ENCODE results near the gene SMAGP. TPM values are rescaled to one million over a fixed set of nuclear protein-coding genes. Genes with fewer than 3 reads are reported as not detected.
"Not testable (repeated sequence)": the region's sequence is repeated elsewhere in the genome, so short reads cannot be mapped to it uniquely, and the experiment has no call there.

Gene SMAGP
- total and polyA plus RNA-seq, 12 donors = 2.0 to 7.3 (median 3.7) TPM

GRCh38 chr12:51232642-51233041 lies 37.6 kb downstream of the SMAGP start:
- DNase-seq = no peak
- Histone ChIP-seq H3K4me3 (no peak overlapping the region), H3K36me3 (no peaks in the 10 kb centered on the region), H3K4me1 (no peaks in the 10 kb centered on the region), H3K27me3 (no peaks in the 10 kb centered on the region), H3K9me3 (no peaks in the 10 kb centered on the region), H3K27ac (no peak overlapping the region)
- intact Hi-C loops (cut with DNase I) = loop anchor here in 3 of 10 donors (10.0 kb wide), 1 partner anchor 148 kb away; the partner anchor contains the start of gene CSRNP2 (in 3 of the 3)
- ATAC-seq = no peak
- TF ChIP-seq, protein P1, sequence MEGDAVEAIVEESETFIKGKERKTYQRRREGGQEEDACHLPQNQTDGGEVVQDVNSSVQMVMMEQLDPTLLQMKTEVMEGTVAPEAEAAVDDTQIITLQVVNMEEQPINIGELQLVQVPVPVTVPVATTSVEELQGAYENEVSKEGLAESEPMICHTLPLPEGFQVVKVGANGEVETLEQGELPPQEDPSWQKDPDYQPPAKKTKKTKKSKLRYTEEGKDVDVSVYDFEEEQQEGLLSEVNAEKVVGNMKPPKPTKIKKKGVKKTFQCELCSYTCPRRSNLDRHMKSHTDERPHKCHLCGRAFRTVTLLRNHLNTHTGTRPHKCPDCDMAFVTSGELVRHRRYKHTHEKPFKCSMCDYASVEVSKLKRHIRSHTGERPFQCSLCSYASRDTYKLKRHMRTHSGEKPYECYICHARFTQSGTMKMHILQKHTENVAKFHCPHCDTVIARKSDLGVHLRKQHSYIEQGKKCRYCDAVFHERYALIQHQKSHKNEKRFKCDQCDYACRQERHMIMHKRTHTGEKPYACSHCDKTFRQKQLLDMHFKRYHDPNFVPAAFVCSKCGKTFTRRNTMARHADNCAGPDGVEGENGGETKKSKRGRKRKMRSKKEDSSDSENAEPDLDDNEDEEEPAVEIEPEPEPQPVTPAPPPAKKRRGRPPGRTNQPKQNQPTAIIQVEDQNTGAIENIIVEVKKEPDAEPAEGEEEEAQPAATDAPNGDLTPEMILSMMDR (IDR thresholded peaks at IDR 0.05) = no peak

DNA sequence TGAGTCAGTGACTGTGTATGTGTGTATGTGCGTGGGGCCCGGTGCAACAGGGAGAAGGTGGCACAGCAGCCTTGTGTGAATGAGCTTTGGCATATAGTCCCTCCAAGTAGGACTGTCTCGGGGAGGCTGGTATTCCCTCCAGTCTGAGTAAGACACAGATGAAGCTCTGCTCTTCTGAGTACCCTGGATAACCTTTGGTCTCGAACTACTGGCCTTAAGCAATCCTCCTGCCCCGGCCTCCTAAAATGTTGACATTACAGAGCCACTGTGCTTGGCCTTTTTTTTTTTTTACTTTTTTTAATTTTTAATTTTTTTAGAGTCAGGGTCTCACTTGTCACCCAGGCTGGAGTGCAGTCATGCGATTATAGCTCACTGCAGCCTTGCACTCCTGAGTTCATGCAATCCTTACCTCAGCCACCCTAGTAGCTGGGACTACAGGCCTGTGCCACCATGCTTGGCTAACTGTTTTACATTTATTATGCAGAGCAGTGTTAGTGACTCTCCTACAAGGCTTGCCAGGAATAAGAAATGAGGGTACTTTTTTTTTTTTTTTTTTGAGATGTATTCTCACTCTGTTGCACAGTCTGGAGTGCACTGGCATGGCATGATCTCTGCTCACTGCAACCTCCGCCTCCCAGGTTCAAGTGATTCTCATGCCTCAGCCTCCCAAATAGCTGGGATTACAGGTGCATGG lies 41.0 kb downstream of the SMAGP start:
- Histone ChIP-seq H3K9me3 (no peaks in the 10 kb centered on the region), H3K36me3 (no peaks in the 10 kb centered on the region), H3K27ac (no peak overlapping the region), H3K27me3 (no peaks in the 10 kb centered on the region), H3K4me3 (no peak overlapping the region), H3K4me1 (no peaks in the 10 kb centered on the region)
- ATAC-seq = no peak
- DNase-seq = no peak
- intact Hi-C loops (cut with DNase I) = no loop called here
- TF ChIP-seq, protein P1 (IDR thresholded peaks at IDR 0.05) = no peak
- 96 to 97% methylated on average over 7 of the region's 7 CpGs for WGBS, 2 donors

DNA sequence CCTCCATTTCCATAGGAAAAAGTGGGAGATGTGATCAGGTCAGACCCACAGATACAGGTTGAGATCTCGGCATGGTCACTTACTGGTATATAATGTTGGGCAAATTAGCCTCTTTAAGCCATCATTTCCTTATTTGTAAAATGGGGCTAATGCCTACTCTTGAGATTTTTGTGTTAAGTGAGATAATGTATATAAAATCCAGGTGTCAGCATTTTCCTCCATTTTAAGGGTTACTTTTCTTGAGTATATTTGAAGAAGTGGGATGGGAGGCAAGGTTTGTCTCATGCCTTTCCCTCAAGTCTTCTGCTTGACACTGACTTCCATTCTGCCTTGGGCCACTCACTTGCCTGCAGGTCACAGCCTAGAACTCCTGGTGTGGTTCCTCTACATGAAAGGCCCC lies 42.3 kb downstream of the SMAGP start:
- Histone ChIP-seq H3K27me3 (no peaks in the 10 kb centered on the region), H3K9me3 (no peaks in the 10 kb centered on the region), H3K36me3 (no peaks in the 10 kb centered on the region), H3K27ac (no peak overlapping the region), H3K4me1 (no peaks in the 10 kb centered on the region), H3K4me3 (no peak overlapping the region)
- TF ChIP-seq, protein P1 (IDR thresholded peaks at IDR 0.05) = no peak
- intact Hi-C loops (cut with DNase I) = no loop called here
- 92 to 100% methylated on average over 1 of the region's 1 CpG for WGBS, 2 donors
- DNase-seq = no peak
- no peak for ATAC-seq

GRCh38 chr12:51227112-51227511 lies 43.1 kb downstream of the SMAGP start:
- ATAC-seq; DNase-seq; H3K4me3 ChIP-seq; intact Hi-C loops (cut with DNase I); H3K9me3 ChIP-seq; H3K27me3 ChIP-seq; H3K27ac ChIP-seq; H3K4me1 ChIP-seq; H3K36me3 ChIP-seq: not testable (repeated sequence)
- WGBS, 2 donors = 85 to 89% methylated on average over 5 of the region's 5 CpGs

DNA sequence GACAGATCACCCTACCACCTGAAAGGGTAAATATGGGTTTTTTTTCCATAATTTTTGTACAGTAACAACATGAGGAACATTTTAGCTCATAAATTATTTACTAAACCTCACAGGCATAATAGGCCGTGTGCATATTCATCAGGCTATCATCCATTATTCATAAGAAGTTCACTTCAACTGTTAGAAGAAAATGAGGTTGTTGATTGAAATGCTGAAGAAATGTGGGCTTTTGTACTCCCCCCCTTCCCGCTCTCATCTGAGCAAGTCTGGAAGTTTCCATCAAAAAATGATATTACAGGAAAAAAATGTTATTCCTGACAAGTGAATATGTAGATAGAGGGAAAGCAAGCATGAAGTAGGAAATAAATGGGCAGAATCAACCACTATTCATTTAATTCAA lies 44.4 kb downstream of the SMAGP start:
- H3K4me3 ChIP-seq = no peak overlapping the region
- H3K36me3 ChIP-seq = no peaks in the 10 kb centered on the region
- no peaks in the 10 kb centered on the region for H3K9me3 ChIP-seq
- H3K27me3 ChIP-seq = no peaks in the 10 kb centered on the region
- DNase-seq (no peak), ATAC-seq (no peak)
- WGBS, 2 donors = 90 to 93% methylated on average over 2 of the region's 2 CpGs
- H3K4me1 ChIP-seq = no peaks in the 10 kb centered on the region
- TF ChIP-seq, protein P1 (IDR thresholded peaks at IDR 0.05) = no peak
- H3K27ac ChIP-seq = no peak overlapping the region
- intact Hi-C loops (cut with DNase I) = no loop called here

All from heart right ventricle (tissue), 16 donors.